ENCODE results near the gene KCTD10.
"Not testable (repeated sequence)": the region's sequence is repeated elsewhere in the genome, so short reads cannot be mapped to it uniquely, and the experiment has no call there.

KCTD10 gene

GRCh38 chr12:109493938-109494337, 16.8 kb upstream of the KCTD10 start:
- no peak for DNase-seq

GRCh38 chr12:109493090-109493489, 16.0 kb upstream of the KCTD10 start:
- DNase-seq, result no peak

- DNase-seq, result no peak
Observed at GRCh38 chr12:109492371-109492770, 15.3 kb upstream of the KCTD10 start.

GRCh38 chr12:109491671-109492070, 14.6 kb upstream of the KCTD10 start:
- DNase-seq, result no peak

GRCh38 chr12:109489955-109490565, 13.0 kb upstream of the KCTD10 start:
- DNase-seq, result no peak

- no peak for DNase-seq
Observed at GRCh38 chr12:109489016-109489954, 12.2 kb upstream of the KCTD10 start.

- DNase-seq, result no peak
Observed at GRCh38 chr12:109488051-109488665, 11.1 kb upstream of the KCTD10 start.

GRCh38 chr12:109487181-109488050, 10.3 kb upstream of the KCTD10 start:
- no peak for DNase-seq

- DNase-seq, result no peak
Observed at GRCh38 chr12:109485201-109485600, 8.1 kb upstream of the KCTD10 start.

- no peak for DNase-seq
Observed at GRCh38 chr12:109483346-109483745, 6.2 kb upstream of the KCTD10 start.

- no peak for DNase-seq
Observed at GRCh38 chr12:109482894-109483293, 5.8 kb upstream of the KCTD10 start.

GRCh38 chr12:109482491-109482890, 5.4 kb upstream of the KCTD10 start:
- no peak for DNase-seq

GRCh38 chr12:109481863-109482262, 4.8 kb upstream of the KCTD10 start:
- no peak for DNase-seq

- DNase-seq, result no peak
Observed at GRCh38 chr12:109480356-109480755, 3.3 kb upstream of the KCTD10 start.

- no peak for DNase-seq
Observed at GRCh38 chr12:109479761-109480160, 2.7 kb upstream of the KCTD10 start.

- no peak for DNase-seq
Observed at GRCh38 chr12:109477963-109478315, 839 bp upstream of the KCTD10 start.

GRCh38 chr12:109476807-109477184, 304 bp downstream of the KCTD10 start:
- no peak for DNase-seq

- no peak for DNase-seq
Observed at GRCh38 chr12:109475993-109476806, 900 bp downstream of the KCTD10 start.

- no peak for DNase-seq
Observed at GRCh38 chr12:109475121-109475520, 2.0 kb downstream of the KCTD10 start.

- DNase-seq, result not testable (repeated sequence)
Observed at GRCh38 chr12:109473526-109474270, 3.4 kb downstream of the KCTD10 start.

- no peak for DNase-seq
Observed at GRCh38 chr12:109473006-109473405, 4.1 kb downstream of the KCTD10 start.
